GM12872 (cell line): ENCODE data around the gene TIMM17A.

ENCODE experiments used
- CTCF ChIP-seq: IDR thresholded peaks from 3 replicates; pipeline ENCODE4 v1.5.1; 2011; ENCODE audit warnings: low read depth, mild to moderate bottlenecking, low read length, moderate library complexity; ENCODE audit not compliant: insufficient read depth

Gene TIMM17A

GRCh38 chr1:202007805-202008489, 52.6 kb downstream of the TIMM17A start:
- TF ChIP-seq CTCF, result no peak

- TF ChIP-seq CTCF, result peak; percentile 80
Measured at GRCh38 chr1:202009326-202010179, 54.2 kb downstream of the TIMM17A start.

- no peak for TF ChIP-seq CTCF
Measured at GRCh38 chr1:202010180-202011015, 55.1 kb downstream of the TIMM17A start, which contains the start of gene ELF3. ELF3 (plus strand) TSS chr1:202010587; CDS start chr1:202011137, 550 bp downstream.

- no peak for TF ChIP-seq CTCF
Measured at GRCh38 chr1:202011994-202012393, 56.7 kb downstream of the TIMM17A start.

- no peak for TF ChIP-seq CTCF
Measured at GRCh38 chr1:202012544-202013478, 57.5 kb downstream of the TIMM17A start.

- no peak for TF ChIP-seq CTCF
Measured at GRCh38 chr1:202013603-202014002, 58.3 kb downstream of the TIMM17A start.
